Kidney capillary endothelial cell (primary cell): Measurements from ENCODE around the gene SMPD4.
"Not testable (repeated sequence)": the region's sequence is repeated elsewhere in the genome, so short reads cannot be mapped to it uniquely, and the experiment has no call there.

Source experiments
- DNase-seq: peaks from one replicate; pipeline ENCODE4 v3.0.0-alpha.2; 2018; ENCODE audit warnings: low spot score

The SMPD4 gene

DNA sequence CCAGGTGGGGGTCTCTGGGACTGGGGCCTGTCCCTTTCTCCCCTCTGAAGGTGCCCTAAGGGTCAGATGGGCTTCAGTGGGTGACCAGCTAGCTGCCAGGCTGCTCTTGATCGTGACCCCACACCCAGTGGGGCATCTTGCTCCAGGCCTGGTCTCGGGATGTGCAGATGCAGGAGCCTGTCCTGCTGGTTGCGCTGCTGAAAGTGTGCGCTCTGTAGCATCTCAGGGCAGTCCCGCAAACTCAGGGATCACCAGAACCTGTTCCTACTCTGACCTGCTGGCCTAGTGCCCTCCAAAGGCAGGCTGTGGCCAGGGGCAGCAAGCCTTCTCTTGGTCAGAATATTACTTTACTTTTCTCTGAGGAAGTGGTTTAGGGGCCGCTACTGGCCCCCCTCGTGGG, 40.9 kb downstream of the SMPD4 start:
- DNase-seq = not testable (repeated sequence)

DNA sequence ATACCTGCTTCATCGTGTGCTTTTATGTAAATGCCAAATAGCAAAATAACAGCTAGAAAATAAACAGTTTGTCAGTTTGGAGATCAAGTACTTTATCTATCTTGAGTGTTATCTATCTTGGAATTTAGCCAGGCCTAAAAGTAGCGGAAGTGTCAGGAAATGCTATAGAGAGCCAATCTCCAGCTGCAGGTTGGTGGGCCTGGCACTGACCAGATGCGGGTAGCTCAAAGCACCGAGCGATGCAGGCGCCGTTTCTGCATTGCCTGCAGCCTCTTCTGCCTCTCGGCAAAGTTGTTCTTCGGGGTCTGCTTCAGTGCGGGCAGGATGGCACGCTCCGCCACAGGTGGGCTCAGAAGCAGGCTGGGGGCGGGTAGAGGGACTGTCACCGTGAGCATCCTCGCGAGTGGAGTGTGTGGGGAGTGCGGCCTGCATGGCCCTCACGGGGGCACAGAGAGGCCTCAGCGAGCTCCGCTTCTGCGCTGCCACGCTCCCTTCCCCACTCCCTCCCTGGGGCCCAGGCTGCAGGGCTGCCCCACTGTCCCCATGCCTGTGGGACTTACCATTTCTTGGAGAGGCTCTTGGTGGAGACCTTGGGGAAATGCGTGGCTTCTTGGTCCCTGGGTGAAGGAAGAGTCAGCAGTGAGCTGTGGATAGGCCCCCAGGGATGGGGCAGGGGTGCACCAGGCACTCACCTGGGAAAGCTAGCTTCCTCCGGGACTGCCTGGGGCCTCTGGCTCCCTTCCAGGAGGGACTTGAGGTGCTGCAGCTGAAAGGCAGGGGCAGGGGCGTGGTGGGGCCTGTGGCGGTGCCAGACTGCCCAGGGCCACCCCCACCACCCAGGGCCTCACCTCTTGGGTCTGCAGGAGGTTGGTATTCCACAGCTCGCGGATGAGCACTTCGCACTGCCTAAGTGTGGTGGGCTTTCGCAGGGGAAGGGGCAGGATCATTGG, 41.8 kb downstream of the SMPD4 start:
- DNase-seq = not testable (repeated sequence)

DNA sequence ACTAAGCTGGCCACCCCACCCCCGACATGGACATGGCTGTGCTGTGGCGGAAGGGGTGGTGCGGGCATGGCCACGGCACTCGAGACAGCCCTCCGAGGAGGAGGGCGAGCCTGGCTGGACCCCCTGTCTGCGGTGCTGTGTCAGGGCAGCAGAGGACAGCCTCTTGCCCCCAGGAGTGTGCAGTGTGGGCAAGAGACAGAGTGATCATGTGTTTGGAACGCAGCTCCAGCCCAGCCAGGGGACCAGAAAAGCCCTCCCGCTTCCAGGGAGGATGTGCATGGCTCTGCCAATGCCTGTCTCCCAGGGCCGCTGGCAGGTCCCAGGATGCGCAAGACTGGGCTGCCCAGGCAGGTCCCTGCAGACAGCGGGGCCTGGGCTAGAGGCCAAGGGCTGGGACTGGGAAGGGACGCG, 42.6 kb downstream of the SMPD4 start:
- DNase-seq = not testable (repeated sequence)

DNA sequence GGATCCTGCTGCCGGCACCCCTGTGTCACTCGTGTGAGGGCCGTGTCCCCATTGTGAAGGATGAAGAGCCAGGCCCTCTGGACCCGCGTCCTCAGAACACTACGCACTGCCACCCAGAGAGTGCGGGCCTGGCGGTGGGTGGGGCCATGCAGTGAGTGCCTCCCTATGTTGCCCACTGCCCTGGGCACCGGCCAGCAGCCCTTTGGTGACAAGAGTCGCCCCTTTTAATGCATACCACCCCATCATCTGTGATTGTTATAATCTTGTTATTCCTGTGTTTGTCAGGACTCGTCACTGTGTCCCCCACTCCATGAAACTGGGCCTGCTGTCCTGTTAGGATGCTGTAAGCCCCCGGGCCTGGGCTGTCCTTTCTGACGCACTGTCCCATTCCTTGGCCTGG, 43.1 kb downstream of the SMPD4 start:
- not testable (repeated sequence) for DNase-seq

DNA sequence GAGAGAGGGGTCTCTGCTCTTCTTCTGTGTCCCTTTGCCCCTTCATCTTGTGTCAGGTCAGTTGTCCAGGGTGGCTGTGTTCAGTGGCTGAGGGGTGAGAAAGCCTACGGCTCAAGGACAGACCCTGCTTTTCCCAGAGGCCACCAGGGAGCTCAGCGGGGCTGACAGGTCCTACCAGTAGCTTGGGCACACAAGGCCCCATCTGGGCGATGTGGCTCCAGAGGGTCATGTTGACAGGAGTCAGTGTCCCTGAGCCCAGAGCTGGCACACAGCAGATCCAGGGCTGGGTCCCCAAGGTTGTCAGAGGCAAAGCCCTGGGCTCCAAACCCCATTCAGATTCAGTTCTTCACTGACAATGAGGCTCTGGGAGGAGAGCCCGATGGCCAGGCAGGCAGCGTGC, 44.3 kb downstream of the SMPD4 start:
- not testable (repeated sequence) for DNase-seq

DNA sequence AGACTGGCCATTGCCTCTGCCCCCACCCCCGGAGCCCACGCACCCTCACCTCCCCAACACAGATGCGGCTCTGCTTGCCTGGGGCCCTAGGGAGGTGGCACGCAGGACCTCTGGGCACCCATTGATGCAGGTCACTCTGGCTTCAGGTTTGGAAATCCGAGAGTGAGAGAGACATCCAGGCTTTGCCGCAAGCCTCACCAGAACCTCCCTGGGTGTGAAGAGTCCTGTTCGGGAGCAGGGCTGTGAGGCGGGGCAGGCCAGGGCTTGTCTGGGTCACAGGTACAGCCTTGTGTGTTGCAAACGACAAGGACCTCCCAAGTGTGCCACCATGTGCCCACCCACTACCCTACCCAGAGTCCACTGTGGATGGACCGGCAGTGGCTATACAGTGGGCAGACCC, 44.9 kb downstream of the SMPD4 start:
- not testable (repeated sequence) for DNase-seq

DNA sequence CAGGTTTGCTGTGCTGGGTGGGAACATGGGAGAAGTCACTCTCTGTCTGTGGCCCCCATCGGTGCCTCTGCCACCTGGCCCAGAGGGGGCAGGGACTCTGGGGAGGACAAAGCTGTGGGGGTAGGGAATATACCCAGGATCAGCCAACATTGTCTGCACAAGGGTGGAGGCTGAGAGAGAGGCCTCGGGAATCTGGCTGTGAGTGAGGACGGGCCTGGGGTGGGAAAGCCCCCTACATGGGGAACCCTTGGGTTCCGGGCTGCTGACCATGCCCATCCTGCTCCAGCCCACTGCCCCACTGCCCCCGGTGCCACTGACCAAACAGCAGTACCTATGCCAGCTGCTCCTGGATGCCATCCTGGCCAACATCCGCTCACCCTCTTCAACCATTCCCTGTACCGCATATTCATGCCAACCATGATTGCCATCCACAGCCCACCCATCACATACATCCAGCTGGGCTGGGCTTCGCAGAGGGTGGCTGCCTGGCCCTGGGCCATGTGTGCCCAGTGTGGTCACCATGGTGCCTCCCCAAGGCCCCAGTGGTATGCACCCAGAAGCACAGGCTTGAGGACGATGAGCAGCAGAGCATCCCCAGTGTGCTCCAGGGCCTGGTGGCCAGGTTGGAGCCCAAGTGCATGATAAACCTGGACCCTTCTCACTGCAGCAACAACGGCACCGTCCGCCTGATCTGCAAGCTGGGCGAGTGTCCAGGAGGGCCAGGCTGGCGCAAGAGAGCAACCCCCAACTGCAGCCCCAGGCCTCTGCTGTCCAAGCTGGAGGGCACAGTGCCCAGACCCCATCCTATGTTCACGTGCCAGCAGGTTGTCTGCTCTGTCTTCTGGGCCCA, 45.5 kb downstream of the SMPD4 start:
- no peak for DNase-seq

DNA sequence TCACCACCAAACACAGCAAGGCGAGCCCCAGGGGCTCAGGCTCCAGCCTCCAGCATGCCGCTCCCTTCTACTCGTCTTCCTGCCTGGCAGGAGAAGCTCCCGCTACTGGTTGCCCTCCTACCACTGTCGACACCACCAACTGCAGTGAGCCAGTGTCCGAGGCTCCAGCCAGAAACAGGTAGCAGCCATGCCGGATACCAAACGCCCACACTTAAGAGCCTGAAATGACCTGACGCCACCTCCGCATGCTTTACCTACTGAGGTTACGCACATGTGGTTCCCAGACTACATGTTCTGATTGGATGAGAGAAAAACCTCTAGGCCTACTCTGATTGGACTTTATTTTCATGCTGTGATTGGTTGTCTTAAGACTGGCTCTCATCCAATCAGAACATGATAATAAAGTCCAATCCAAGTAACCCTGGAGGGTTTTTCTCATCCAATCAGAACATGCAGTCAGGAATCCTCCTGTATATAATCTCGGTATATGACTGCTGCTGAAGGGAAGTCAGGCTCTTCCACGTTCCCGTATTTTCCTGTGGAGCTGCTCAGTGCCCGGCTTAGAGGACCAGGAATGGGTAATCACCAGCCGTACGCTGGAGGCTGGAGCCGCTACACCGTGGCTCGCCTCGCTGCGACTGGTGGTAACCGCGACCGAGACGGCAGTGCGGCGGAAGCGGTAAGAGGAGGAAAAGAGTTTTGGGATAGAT, 52.1 kb downstream of the SMPD4 start, which contains the start of gene POTEF:
TSS of gene POTEF (minus strand) at position 103 of the 710 bp plus-strand sequence. CDS start 8,707 bp downstream, outside the sequence.
- not testable (repeated sequence) for DNase-seq

DNA sequence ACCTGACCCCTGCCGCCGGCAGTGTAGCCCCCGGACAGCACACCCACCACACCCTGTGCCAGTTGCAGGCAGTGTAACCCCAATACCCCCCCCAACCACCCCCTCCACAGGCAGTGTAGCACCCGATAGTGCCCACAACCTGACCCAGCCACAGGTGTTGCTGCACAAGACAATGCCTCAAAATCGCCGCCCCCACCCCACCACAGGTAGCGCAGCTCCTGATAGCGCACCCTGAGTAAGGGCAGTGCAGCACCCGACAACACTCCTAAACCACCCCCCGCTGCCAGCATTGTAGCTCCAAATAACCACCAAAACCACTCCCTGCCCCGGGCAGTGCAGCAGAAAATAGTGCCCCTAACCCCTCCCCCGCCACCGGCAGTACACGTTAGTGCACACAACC, 52.9 kb downstream of the SMPD4 start:
- DNase-seq = not testable (repeated sequence)

DNA sequence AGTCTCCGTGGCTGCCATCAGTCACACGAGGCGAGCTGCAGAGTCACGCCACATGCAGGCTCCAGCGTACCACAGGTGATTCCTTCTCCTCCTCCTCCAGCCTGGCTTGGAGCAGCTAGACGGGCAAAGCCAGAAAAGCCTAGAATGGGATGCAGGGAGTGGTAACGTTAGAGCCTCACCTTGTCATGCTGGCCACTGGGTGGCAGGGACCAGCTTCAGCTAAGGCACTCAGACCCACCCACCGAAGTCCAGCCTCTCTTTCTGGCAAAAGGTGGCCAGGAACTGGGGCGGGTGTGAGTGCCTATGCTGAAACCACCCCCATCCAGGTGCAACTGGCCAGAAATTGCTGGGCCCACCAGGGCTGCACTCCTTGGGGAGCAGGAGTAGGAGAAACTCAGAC, 53.7 kb downstream of the SMPD4 start:
- not testable (repeated sequence) for DNase-seq

DNA sequence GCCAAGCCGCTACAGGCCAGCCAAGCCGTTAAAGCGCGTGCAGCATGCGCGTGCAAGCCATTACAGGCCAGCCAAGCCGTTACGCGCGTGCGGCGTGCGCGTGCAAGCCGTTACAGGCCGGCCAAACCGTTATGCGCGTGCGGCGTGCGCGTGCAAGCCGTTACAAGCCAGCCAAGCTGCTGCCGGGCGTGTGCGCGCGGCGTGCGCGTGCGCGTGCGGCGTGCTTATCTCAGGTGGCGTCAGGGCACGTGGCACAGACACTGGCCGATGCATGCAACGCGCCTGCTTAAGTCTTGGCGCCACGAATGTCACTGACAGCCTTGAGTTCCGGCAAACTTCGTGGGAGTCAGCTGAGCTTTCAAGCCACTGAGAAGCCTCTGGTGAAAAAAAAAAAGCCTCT, 60.5 kb downstream of the SMPD4 start:
- DNase-seq = not testable (repeated sequence)

DNA sequence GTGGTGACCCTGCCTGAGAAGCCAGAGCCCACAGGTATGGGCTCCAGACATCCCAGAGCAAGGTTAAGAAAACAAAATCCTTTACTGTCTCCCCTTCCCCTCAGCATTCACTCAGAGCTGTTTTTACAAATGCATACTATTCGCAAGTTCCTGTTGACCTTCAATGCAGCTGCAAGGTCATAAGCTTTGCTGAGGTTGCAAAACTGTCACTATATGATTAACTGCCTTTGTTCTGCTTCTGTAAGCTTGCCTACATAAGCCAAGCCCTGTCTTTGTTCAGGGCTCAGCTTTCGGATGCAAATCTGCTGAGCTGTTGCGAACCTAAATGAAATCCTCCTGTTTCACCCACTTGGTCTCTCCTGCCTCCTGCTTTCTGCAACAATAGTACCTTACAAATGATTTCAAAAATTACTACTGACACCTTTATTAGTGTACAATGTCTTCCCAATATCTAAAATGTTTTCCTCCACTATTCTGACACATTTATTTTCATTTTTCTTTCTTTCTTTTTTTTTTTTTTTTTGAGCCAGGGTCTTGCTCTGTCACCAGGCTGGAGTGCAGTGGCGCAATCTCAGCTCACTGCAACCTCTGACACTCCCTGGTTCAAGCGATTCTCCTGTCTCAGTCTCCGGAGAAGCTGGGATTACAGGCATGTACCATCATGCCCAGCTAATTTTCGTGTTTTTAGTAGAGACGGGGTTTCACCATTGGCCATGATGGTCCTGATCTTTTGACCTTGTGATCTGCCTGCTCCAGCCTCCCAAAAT, 78.6 kb downstream of the SMPD4 start:
- DNase-seq = not testable (repeated sequence)
